GM21737 (cell line): ENCODE results near the gene LIN7A.
"Not testable (repeated sequence)": the region's sequence is repeated elsewhere in the genome, so short reads cannot be mapped to it uniquely, and the experiment has no call there.

ENCODE experiments used
- ATAC-seq: cut with Tn5 transposase; IDR thresholded peaks from one replicate; pipeline ENCODE4 v1.9.1; 2021; ENCODE audit warnings: mild to moderate bottlenecking, moderate library complexity; ENCODE audit not compliant: unreplicated experiment

The LIN7A gene

DNA sequence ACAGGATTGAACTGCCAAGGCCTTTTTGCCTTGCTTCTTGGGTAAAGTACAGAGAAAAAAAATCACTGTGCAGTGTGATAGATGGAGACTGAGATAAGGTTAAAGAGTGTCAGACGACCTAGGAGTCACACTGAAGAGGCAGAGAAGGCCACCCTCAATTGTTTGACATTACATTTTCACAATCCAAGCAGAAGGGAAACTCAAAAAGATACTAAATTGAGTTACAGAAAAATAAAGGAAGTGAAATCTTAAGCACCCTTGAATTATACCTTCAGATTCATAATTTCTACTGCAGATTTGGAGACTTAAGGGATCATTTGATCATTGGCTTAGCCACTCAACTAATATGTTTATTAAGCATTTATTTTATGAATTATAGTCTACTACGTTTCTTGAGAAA is 123.9 kb downstream of the LIN7A start:
- ATAC-seq: peak; percentile 44

DNA sequence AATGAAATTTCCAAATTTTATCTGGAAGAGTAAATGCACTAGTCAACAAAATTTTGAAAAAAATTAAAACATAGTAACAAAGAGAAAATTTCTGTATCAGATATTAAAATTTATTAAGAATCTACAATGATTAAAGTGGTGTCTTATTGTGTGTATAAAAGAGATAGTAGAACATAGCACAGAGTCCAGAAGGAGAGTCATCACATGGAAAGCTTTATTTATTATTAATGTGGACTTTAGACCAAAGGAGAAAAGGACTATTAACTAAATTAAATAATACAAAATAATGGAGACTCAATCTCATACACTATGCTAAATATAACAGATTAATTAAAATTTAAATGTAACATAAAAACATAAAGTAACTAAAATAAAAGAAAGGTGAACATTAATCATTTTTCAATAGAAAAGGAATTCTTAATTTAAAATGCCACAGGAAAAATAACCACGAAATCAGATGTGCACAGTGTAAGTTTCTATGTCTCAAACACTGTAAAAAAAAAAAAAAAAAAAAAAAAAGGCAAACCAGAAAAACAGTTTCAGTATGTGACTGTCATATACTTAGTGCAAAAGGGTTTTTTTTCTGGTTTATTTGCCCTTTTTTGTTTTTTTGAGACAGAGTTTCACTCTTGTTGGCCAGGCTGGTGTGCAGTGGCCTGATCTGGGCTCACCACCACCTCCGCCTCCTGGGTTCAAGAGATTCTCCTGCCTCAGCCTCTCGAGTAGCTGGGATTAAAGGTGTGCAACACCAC is 125.6 kb downstream of the LIN7A start:
- no peak for ATAC-seq

DNA sequence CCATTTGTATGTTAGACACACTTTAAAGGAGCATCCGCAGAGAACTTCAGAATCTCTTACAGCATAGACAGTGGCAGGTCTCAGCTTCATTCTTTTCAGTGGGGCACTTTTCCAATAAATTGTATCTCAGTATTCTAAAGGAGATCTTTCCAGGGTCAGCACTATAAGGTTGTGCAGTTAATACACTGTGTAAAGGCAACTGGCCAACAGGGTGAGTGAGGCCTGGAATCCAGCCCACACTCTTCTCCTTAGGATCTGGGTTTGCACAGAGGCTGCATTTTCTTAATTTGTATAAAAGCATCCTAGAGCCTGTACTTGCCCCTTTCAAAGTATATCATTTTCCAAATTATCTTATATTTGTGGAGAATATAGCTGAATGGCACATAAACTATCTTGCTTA is 126.9 kb downstream of the LIN7A start:
- no peak for ATAC-seq

DNA sequence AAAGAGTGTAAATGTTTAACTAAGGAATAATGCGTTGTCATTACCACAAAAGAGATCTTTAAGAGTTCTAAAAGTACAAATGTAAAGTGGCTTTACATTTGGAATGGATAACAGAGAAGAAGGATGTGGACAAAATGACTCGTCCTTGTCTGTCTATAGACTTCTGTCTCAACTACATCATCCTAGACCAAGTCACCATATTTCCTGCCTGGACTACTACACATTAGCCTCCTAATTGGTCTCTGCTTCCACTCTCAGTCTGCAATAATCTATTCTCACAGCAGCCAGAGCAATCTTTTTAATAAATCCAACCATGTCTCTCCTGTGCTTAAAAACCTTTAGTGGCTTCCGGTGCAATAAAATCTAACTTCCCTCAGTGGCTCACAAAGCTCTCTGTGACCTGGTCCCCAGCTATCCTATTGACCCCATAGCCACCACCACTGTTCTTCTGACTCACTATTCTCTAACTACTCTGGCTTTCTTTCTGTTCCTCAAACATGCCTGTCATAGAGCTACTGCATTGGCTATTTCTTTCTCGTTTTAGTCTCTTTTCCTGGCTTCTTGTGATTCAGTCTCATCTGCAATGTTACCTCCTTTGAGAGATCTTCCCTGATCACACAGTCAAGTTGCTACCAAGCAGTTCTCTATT is 130.0 kb downstream of the LIN7A start:
- ATAC-seq: peak; percentile 45

DNA sequence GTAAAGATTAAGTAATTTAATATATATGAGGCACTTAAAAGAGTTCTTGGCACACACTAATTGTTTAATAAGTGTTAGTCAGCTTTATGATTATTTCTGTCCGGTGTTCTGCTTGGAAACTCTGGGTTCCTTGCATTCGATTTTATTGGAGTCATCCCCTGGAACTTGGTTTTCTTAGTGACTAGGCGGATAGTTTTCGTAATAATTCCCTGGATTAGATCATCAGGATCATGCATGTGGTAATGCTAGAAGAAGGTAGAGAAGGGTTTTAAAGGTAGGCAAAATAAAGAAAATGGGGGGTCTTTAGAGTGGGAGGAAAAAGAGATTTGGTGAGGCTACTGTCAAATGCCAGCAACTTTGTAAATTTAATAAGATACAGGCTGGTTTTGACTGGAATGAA is 132.6 kb downstream of the LIN7A start:
- no peak for ATAC-seq

- ATAC-seq: no peak
Measured at GRCh38 chr12:80802652-80803400, 134.9 kb downstream of the LIN7A start.

DNA sequence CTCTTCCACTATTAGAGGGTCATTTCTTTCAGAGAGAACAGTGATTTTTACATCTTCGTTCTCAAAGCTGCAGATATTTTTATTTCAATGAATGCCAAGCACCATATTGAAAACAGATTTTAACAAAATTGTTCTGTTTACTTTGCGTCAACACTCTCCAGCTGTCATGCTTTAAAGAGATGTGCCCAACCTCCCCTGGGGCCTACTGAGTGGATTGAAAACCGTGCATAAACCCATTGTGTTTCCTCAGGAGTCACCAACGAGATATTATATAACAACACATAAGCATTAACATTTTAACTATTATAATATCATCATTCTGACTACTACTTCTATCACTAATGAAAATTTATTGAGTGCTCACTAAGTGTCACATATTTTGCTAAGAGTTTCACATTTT is 139.5 kb downstream of the LIN7A start:
- ATAC-seq: no peak

GRCh38 chr12:80794551-80794950 is 143.2 kb downstream of the LIN7A start:
- ATAC-seq: no peak

DNA sequence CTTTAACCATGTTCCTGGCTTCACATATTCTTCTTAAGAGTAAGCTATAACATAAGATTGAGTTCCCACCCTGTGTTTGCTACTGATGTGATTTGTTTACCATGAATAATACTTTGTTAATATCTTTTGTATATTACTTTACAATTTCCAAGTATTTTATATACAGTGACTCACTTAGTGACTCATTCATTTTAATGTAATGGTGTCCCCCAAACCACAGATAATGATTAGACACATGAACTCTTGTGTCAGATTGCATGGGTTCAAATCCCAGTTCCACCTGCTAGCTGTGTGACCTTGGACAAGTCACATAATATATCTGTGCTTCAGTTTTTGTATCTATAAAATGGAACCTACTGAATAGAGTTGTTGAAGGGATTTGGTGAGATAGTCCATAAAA is 144.9 kb downstream of the LIN7A start:
- no peak for ATAC-seq

DNA sequence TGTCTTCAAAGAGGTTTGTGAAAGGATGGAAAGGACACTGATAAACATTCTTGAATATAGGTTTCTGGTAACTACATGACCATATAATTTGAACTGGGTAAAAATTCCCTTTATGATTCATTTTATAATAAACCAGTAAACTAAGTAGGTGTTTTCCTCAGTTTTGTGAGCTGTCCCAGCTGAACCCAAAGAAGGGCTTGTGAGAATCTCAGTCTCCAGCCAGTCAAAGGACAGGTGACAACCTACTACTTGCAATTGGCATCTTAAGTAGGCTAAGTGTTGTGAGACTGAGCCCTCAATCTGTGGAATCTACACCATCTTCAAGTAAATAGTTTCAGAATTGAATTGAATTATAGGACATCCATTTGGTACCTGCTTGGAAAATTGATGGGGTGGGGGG is 145.9 kb downstream of the LIN7A start:
- no peak for ATAC-seq

DNA sequence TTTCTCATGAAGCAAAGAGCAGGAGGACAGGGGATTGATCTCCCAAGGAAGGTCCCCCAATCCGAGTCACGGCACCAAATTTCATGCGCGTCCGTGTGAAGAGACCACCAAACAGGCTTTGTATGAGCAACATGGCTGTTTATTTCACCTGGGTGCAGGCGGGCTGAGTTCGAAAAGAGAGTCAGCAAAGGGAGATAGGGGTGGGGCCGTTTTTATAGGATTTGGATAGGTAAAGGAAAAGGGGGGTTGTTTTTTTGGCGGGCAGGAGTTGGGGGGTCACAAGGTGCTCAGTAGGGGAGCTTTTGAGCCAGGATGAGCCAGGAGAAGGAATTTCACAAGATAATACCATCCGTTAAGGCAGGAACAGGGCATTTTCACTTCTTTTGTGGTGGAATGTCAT is 149.3 kb downstream of the LIN7A start:
- not testable (repeated sequence) for ATAC-seq

DNA sequence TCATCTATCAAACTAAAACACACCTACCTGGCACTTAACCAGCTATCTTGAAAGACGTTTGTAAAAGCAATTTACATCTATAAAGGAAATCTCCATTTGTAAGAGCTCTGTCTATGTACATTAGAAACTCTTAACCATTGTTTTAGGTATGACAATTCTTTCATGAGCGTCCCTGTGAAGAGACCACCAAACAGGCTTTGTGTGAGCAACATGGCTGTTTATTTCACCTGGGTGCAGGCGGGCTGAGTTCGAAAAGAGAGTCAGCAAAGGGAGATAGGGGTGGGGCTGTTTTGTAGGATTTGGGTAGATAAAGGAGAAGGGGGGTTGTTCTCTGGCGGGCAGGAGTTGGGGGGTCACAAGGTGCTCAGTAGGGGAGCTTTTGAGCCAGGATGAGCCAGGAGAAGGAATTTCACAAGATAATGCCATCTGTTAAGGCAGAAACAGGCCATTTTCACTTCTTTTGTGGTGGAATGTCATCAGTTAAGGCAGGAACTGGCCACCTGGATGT is 154.7 kb downstream of the LIN7A start:
- ATAC-seq: not testable (repeated sequence)

DNA sequence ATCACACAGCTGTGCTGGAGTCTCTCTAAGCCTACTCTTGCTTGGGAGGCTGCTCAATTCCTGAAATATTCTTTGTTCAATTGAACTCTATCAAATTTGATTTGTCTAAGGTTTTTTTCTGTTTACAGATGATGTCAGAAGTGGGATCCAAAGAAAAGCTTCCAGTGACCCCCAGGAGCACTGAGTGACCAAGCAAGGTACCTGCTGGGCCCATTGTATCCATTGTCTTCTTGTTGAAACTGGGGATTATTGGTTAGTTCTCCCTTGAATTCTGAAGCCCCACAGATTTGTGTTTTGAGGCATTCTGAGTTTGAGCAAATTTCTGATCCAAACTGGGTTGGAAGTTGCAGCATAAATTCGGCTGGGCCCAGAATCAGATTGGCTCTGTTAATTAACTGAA is 156.4 kb downstream of the LIN7A start:
- no peak for ATAC-seq

GRCh38 chr12:80780746-80781145 is 157.0 kb downstream of the LIN7A start:
- no peak for ATAC-seq

DNA sequence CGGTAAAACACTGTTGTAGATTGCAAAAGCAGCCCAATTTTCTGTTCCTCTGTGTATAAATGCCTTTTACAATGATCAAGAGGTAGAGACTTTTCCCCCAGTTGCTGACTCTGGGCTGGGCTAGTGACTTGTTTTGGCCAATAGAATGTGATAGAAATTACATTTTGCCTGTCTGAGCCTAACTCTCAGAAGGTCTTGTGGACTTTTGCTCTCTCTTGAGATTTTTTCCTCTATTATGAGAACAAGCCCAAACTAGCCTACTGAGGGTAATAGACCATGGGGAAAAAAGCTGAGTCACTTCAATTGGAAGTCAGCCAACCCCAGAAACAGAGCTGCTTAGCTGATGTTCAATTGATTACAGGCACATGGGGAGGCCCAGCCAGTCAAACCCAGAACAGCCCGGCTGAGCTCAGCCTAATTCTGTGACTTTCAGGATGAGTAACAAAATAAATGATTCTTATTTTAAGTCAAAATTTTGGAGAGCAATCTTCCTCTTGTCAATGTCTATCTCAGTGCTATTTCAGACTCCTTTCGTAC is 159.7 kb downstream of the LIN7A start:
- ATAC-seq: peak; percentile 98

GRCh38 chr12:80777587-80777986 is 160.1 kb downstream of the LIN7A start:
- ATAC-seq: peak; percentile 1

DNA sequence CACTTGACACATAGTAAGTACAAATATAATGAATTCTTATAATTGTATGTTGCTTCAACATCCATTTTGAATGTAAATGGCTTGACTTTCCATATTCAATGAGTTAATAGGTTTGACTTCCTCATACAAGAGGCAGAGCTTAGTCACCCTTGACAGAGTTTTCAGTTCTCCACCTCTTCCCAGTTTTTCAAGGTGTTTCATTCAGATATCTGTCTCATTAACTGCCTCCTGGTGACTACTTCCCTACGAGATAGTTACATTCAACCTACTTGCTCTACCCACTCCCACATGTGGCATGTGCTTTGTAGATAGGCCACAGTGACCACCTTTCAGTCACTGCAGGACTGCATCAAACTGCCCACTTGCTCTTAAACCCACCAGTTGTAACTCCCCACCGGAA is 161.0 kb downstream of the LIN7A start:
- no peak for ATAC-seq

DNA sequence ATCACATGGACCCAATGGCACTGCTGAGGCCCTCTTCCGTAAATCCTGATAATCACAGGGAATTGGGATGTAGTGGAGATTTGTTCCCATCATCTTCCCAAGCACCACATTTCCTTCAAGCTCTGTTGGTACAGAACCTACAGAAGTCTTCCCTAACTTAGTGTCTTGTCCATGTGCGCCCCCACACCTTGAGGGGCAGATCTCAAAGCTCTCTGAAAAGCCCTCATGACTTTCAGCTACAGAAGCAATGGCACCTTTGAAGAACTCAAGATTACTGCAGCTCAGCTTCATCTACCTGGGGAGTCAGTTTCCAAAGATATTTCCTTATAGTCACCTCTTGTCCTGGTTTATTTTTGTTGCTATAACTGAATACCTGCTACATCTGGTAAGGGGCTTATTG is 166.8 kb downstream of the LIN7A start:
- ATAC-seq: no peak

- ATAC-seq: no peak
Measured at GRCh38 chr12:80769553-80770140, 168.1 kb downstream of the LIN7A start.

DNA sequence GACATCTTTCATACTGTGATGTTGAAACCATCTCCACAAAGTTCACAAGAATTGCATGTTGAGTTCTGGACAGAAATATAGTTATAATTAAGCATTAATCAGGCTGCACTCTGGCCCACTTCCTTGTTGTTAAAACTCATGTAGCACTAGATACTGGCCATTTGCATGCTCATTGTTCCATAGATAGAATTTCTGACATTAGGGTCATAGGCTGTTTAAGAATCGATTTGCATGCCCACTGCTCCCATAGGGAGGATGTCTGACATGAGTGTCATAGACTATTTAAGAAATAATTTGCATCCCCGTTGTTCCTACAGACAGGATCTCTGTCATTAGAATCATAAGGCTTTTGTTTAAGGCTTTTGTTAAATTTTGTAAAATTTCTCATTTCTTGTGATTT is 170.8 kb downstream of the LIN7A start:
- peak; percentile 91 for ATAC-seq

GRCh38 chr12:80766210-80766609 is 171.5 kb downstream of the LIN7A start:
- ATAC-seq: no peak
